Measurements from ENCODE around the gene TPRG1L. TPM values are rescaled to one million over a fixed set of nuclear protein-coding genes. Genes with fewer than 3 reads are reported as not detected.

The TPRG1L gene
- total RNA-seq, 2 donors from 2014 or later: 27.4 to 37.6 TPM

GRCh38 chr1:3672971-3673361 is 48.2 kb downstream of the TPRG1L start:
- no peak for TF ChIP-seq CTCF (IDR thresholded peaks at IDR 0.05)
- DNase-seq (ENCODE audit: low spot score): no peak
- Histone ChIP-seq H3K27ac (no peak overlapping the region), H3K36me3 (no peaks in the 10 kb centered on the region), H3K27me3 (replicated peaks; ENCODE audit: insufficient read depth) (no peaks in the 10 kb centered on the region), H3K4me1 (ENCODE audit: control insufficient read depth in 1 of 2, low read depth in 2 of 2) (no peaks in the 10 kb centered on the region), H3K9me3 (no peaks in the 10 kb centered on the region), H3K4me3 (no peak overlapping the region)
- ATAC-seq (ENCODE audit: insufficient number of reproducible peaks, low FRiP score, low read depth): no peak

DNA sequence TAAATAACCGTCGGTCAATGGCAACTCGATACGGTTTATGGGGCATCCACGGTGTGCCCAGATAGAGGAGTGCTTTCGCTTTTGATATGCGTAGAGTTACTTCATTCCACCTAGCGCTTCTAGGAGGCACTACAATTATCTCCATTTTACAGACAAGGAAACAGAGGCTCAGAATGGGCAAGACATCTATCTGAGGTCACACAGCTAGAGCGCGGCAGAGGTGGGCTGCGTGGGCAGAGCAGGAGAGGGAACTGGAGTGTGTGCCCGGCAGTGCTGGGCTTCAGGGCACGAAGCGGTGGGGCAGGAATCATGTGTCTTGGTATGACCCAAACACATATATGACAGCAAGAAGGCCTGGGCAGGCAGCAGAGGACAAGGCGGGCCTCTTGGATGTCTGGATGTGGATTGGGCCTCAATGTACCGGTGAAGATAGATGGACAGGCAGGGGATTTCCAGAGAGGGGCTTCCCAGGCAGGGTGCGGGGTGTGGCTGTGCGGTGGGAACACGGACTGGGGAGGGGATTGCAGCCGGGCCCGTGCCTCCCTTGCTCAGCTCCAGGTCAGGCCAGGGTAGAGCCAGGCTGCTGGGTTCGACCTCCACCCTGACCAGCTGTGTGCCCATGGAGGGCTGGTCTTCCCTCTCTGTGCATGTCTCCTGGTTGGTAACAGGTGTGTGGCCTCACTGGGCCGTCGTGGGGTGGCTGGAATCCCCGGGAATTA is 48.7 kb downstream of the TPRG1L start:
- DNase-seq (ENCODE audit: low spot score) (no peak), ATAC-seq (ENCODE audit: insufficient number of reproducible peaks, low FRiP score, low read depth) (no peak)
- Histone ChIP-seq H3K4me1 (ENCODE audit: control insufficient read depth in 1 of 2, low read depth in 2 of 2) (no peaks in the 10 kb centered on the region), H3K4me3 (no peak overlapping the region), H3K36me3 (no peaks in the 10 kb centered on the region), H3K27me3 (replicated peaks; ENCODE audit: insufficient read depth) (no peaks in the 10 kb centered on the region), H3K9me3 (no peaks in the 10 kb centered on the region), H3K27ac (no peak overlapping the region)
- no peak for TF ChIP-seq CTCF (IDR thresholded peaks at IDR 0.05)

GRCh38 chr1:3674100-3675094 is 49.6 kb downstream of the TPRG1L start:
- no peak for TF ChIP-seq CTCF (IDR thresholded peaks at IDR 0.05)
- Histone ChIP-seq H3K4me3 (no peak overlapping the region), H3K27ac (no peak overlapping the region), H3K36me3 (no peaks in the 10 kb centered on the region), H3K27me3 (replicated peaks; ENCODE audit: insufficient read depth) (no peaks in the 10 kb centered on the region), H3K9me3 (no peaks in the 10 kb centered on the region), H3K4me1 (ENCODE audit: control insufficient read depth in 1 of 2, low read depth in 2 of 2) (no peaks in the 10 kb centered on the region)
- DNase-seq (ENCODE audit: low spot score) (no peak), ATAC-seq (ENCODE audit: insufficient number of reproducible peaks, low FRiP score, low read depth) (no peak)

DNA sequence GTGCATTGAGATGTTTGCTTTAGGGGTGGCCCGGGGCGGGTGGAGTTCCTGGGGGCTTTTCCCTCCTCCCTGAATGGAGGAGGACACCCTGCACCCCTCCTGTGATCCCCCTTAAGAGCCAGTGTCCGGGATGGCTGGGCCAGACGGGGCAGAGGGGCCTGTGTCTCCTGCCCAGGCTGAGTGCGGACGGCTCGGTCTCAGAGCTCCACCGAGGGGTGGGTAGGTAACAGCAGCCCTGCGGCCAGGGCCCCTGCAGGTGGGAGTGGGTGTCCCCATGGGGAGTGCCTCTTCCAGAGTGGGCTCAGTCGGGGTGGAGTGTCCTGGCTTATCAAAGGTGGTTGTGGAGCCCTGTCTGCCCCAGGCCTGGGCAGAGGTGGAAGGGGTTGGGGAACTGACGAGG is 50.6 kb downstream of the TPRG1L start:
- DNase-seq (ENCODE audit: low spot score) (no peak), ATAC-seq (ENCODE audit: insufficient number of reproducible peaks, low FRiP score, low read depth) (no peak)
- Histone ChIP-seq H3K9me3 (no peaks in the 10 kb centered on the region), H3K27ac (no peak overlapping the region), H3K27me3 (replicated peaks; ENCODE audit: insufficient read depth) (no peaks in the 10 kb centered on the region), H3K36me3 (no peaks in the 10 kb centered on the region), H3K4me3 (no peak overlapping the region), H3K4me1 (ENCODE audit: control insufficient read depth in 1 of 2, low read depth in 2 of 2) (no peaks in the 10 kb centered on the region)
- no peak for TF ChIP-seq CTCF (IDR thresholded peaks at IDR 0.05)

All from thoracic aorta (tissue), 2 donors.